T-helper 22 cell (primary cell): Measurements from ENCODE around the gene COMMD9.
A peak's percentile ranks its signal among the peaks of the same experiment; 100 is the strongest.
"Not testable (repeated sequence)": the region's sequence is repeated elsewhere in the genome, so short reads cannot be mapped to it uniquely, and the experiment has no call there.

ENCODE experiments used
- DNase-seq: peaks from one replicate; pipeline ENCODE4 v3.0.0-alpha.2; 2020; ENCODE audit warnings: low read depth

Gene COMMD9

GRCh38 chr11:36289226-36289852 lies at the start of gene COMMD9:
Gene COMMD9, minus strand, starts transcription at chr11:36289424. Its CDS starts 12 bp downstream, at chr11:36289412.
- DNase-seq = peak; percentile 92

- no peak for DNase-seq
Measured at GRCh38 chr11:36333897-36334296, 44.7 kb upstream of the COMMD9 start.

- no peak for DNase-seq
Measured at GRCh38 chr11:36333468-36333867, 44.2 kb upstream of the COMMD9 start.

- DNase-seq = no peak
Measured at GRCh38 chr11:36330411-36330810, 41.2 kb upstream of the COMMD9 start.

- DNase-seq = no peak
Measured at GRCh38 chr11:36328966-36329673, 39.9 kb upstream of the COMMD9 start.

- no peak for DNase-seq
Measured at GRCh38 chr11:36326524-36327419, 37.5 kb upstream of the COMMD9 start.

GRCh38 chr11:36325403-36325802 lies 36.2 kb upstream of the COMMD9 start:
- not testable (repeated sequence) for DNase-seq

- DNase-seq = not testable (repeated sequence)
Measured at GRCh38 chr11:36324956-36325355, 35.7 kb upstream of the COMMD9 start.

GRCh38 chr11:36317992-36318391 lies 28.8 kb upstream of the COMMD9 start:
- no peak for DNase-seq

GRCh38 chr11:36316049-36316448 lies 26.8 kb upstream of the COMMD9 start:
- no peak for DNase-seq

- DNase-seq = no peak
Measured at GRCh38 chr11:36314434-36314767, 25.2 kb upstream of the COMMD9 start.

- no peak for DNase-seq
Measured at GRCh38 chr11:36313750-36314433, 24.7 kb upstream of the COMMD9 start.

GRCh38 chr11:36312611-36313472 lies 23.6 kb upstream of the COMMD9 start:
- no peak for DNase-seq

- no peak for DNase-seq
Measured at GRCh38 chr11:36311926-36312595, 22.8 kb upstream of the COMMD9 start.

GRCh38 chr11:36309779-36310178 lies 20.6 kb upstream of the COMMD9 start:
- DNase-seq = no peak

- DNase-seq = no peak
Measured at GRCh38 chr11:36308577-36308976, 19.4 kb upstream of the COMMD9 start.

GRCh38 chr11:36306888-36307287 lies 17.7 kb upstream of the COMMD9 start:
- no peak for DNase-seq

GRCh38 chr11:36305047-36305446 lies 15.8 kb upstream of the COMMD9 start:
- DNase-seq = no peak

- DNase-seq = no peak
Measured at GRCh38 chr11:36304351-36304750, 15.1 kb upstream of the COMMD9 start.

GRCh38 chr11:36300650-36301049 lies 11.4 kb upstream of the COMMD9 start:
- DNase-seq = no peak
